HuH-7.5 (cell line): ENCODE measurements around the gene RASSF1.

ENCODE experiments used
- DNase-seq: peaks from one replicate; pipeline ENCODE4 v3.0.0; 2011; ENCODE audit warnings: low spot score

The RASSF1 gene

GRCh38 chr3:50342813-50343633, 2.4 kb upstream of the RASSF1 start:
- DNase-seq = no peak

DNA sequence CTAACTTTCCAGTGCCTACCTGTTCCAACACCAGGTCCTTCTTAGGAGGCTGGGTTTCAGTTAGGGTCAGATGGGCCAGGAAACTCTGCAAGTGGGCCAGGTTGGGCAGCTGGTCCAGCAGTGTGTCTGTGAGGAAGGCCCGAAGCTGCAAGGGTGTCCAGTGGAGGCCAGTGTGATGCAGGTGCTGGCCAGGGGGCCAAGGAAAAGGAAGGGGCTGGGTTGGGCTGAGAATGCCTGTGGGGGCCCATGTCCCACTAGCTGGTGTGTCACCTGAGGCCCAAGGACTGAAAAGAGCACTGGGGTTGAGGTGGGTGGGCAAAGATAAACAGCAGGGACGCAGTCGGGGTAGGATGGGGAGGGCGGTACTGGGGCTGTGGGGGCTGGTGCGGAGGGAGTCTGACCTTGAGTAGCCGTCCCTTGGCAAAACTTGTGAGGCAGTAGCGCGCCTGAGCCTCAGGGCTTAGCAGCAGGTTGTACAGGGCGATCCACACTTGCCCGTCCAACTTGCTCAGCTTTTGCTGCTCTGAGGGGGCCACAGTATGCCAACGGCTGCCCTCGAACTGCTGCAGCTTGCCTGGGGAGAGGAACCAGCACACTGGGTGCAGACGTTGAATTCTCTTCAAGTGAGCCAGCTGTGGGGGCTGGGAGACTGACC, 1.5 kb upstream of the RASSF1 start:
- no peak for DNase-seq

DNA sequence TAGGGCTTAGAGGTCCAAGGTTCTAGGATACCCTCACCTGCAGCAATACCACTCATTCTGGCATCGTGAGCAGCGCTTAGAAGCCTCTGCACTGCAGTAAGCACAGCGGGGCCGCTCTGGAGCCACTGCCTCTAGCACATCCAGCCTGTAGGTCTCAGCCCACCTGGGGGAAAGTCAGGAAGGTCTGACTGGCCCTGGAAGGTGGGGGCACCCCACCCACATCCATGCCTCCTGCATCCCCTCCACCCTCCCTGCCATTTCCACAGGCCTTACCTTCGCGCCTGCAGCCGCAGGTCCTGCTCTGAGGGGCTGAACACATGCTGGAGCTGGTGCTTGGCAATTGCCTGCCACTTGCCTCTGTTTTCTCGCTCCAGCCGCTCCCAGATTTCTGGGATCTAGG, 901 bp upstream of the RASSF1 start:
- no peak for DNase-seq

DNA sequence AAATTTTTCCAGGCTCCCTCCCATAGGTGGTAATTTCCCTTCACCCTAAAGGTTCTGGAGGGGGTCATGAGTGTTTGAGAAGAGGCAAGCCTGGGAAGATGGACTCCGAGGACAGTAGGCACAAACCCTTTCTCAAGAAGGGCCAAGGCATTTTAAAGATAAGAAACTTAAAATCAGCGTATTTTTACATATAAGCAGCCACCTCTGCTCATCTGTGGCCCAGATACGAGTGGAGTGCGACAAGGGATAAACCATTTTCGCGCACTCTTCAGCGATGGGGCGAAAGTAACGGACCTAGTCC, 539 bp downstream of the RASSF1 start:
- DNase-seq = no peak

GRCh38 chr3:50339485-50340146, 1.0 kb downstream of the RASSF1 start:
- DNase-seq = no peak

GRCh38 chr3:50338965-50339364, 1.7 kb downstream of the RASSF1 start:
- no peak for DNase-seq

- DNase-seq = peak; percentile 99
Observed at GRCh38 chr3:50337175-50337861, 3.3 kb downstream of the RASSF1 start.

DNA sequence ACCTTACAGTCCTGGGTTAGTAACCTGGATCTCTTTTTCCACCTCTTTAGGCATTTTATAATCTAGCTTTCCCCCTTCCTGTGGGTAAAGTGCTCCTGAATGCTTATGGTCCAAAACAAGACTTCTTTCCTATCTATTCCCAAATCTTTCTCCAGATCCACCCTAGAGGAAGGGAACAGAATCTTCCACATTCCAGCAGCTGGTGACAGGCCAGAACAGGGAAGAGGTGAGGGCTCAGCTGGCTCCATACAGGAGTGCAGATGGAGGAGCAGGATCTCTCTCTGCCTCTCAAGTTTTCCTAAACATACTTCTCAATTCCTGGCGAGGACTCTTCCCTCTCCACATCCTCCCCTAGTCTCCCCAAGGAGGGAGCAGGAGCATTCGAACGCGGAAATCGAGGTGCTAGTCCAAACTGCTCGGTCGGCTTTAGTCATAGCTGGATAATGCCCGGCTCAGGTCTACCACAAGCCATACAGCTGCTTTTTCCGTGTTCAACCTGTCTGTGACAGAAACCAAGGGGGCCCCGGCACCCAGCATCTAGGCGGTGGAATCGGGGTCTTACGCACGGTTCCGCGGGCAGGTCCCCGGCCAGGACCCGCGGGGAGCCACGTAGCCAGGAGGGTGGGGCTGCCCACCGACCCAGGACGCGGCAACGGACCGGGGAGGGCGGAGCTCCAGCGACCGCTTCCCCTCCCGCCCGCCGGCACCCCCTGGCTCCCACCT, 4.0 kb downstream of the RASSF1 start:
- no peak for DNase-seq

DNA sequence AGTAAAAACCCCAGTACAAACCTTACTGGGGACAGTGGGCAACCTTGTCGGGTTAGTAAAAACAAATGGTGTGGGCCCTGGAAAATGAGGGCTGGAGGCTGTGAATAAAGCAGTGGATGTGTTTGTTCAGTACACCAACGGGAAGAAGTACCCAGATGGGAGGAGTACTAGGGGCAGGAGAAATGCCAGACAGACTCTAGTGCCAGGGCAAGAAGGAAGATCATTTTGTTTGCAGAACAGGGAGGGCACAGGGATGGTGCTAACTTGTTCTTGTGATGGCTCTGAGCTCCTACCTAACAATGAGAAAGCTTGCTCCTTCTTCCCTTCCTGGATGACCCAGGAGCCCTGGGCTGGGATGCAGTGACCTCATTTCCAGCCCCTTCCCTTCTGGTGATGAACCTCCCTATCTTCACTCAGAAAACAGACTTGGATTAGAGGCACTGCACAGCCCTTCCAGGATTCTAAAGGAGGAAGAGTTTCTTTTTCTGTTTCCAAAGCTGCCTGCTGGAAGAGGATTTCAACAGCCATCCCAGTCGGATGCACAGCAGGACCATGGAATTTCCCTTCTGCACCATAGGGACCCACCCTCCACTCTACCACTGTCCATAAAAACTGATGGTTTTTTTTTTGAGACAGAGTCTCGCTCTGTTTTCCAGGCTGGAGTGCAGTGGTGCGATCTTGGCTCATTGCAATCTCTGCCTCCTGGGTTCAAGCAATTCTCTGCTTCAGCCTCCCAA, 6.1 kb downstream of the RASSF1 start:
- no peak for DNase-seq

- DNase-seq = no peak
Observed at GRCh38 chr3:50333744-50334328, 6.8 kb downstream of the RASSF1 start.

DNA sequence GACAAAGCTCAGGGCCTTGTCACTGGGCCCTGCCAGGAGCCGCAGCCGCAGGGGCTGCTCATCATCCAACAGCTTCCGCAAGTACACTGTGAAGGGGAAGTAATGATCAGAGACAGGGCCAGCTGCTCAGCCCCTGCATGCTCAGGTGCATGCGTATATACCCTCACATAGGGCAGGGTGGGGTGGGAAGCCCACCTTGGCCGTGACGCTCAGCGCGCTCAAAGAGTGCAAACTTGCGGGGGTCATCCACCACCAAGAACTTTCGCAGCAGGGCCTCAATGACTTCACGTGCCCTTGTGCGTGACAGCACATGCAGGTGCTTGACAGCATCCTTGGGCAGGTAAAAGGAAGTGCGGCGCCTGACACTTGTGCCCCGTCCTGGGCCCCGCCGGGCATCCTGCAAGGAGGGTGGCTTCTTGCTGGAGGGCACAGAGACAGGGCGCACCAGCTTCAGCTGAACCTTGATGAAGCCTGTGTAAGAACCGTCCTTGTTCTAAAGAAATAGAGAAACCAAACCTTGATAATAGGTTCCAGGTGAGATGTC, 9.2 kb downstream of the RASSF1 start:
- DNase-seq = no peak

- no peak for DNase-seq
Observed at GRCh38 chr3:50330330-50330729, 10.3 kb downstream of the RASSF1 start.

- DNase-seq = peak; percentile 97
Observed at GRCh38 chr3:50327943-50328691, 12.5 kb downstream of the RASSF1 start, which contains the start of gene TUSC2. TSS of gene TUSC2 (minus strand) at chr3:50328223. CDS start at chr3:50328099, 124 bp downstream.

DNA sequence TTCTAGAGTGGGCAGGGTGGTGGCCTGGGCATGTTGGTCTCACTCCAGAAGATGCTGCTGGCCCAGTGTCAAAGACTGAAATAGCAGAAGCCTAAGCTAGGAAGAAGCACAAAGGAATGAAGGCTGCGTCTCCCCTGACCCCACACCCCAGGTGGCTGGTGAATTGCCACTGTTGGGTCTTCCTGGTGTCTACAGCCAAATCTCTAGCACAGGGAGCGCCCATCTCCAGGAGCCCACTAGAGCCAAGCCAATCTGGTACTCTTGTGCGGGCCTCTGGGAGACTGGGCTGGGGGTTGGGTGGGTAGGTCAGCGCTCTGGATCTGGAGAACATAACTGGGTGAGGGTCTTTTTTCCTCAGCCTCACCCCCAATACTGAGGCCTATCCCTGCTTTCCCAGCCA, 13.5 kb downstream of the RASSF1 start:
- DNase-seq = no peak

- DNase-seq = no peak
Observed at GRCh38 chr3:50326182-50326541, 14.5 kb downstream of the RASSF1 start.

- no peak for DNase-seq
Observed at GRCh38 chr3:50325497-50326181, 15.0 kb downstream of the RASSF1 start.

- no peak for DNase-seq
Observed at GRCh38 chr3:50325113-50325480, 15.5 kb downstream of the RASSF1 start.

- DNase-seq = peak; percentile 90
Observed at GRCh38 chr3:50324351-50325112, 16.1 kb downstream of the RASSF1 start.
